Activated naive CD4-positive, alpha-beta T cell treated with anti-CD3 and anti-CD28 coated beads, Interleukin-2, amount 50 U/mL, for 16 hours (primary cell): ENCODE data around the gene TNFSF12.
A peak's percentile ranks its signal among the peaks of the same experiment; 100 is the strongest.

Experiments used
- DNase-seq: peaks from one replicate; pipeline ENCODE4 v3.0.0-alpha.2; 2020

Gene TNFSF12

GRCh38 chr17:7544911-7545310 is 3.9 kb upstream of the TNFSF12 start:
- DNase-seq, result no peak

GRCh38 chr17:7549401-7550055 is 670 bp downstream of the TNFSF12 start:
- DNase-seq, result peak; percentile 50

- DNase-seq, result no peak
Observed at GRCh38 chr17:7550344-7550743, 1.5 kb downstream of the TNFSF12 start.

GRCh38 chr17:7551396-7551795 is 2.5 kb downstream of the TNFSF12 start:
- DNase-seq, result no peak

GRCh38 chr17:7552621-7553051 is 3.8 kb downstream of the TNFSF12 start:
- DNase-seq, result no peak

GRCh38 chr17:7553356-7553755 is 4.5 kb downstream of the TNFSF12 start:
- DNase-seq, result no peak

GRCh38 chr17:7555320-7555948 is 6.6 kb downstream of the TNFSF12 start:
- DNase-seq, result no peak

GRCh38 chr17:7556627-7557026 is 7.8 kb downstream of the TNFSF12 start:
- DNase-seq, result no peak

- no peak for DNase-seq
Observed at GRCh38 chr17:7557147-7557764, 8.4 kb downstream of the TNFSF12 start.

- DNase-seq, result peak; percentile 34
Observed at GRCh38 chr17:7557775-7558543, 9.1 kb downstream of the TNFSF12 start.

- DNase-seq, result no peak
Observed at GRCh38 chr17:7558544-7559319, 9.9 kb downstream of the TNFSF12 start, which contains the start of gene TNFSF13. TSS of gene TNFSF13 (plus strand) at chr17:7558750. CDS start at chr17:7559040, 290 bp downstream.

- no peak for DNase-seq
Observed at GRCh38 chr17:7559320-7560171, 10.7 kb downstream of the TNFSF12 start.

- peak; percentile 68 for DNase-seq
Observed at GRCh38 chr17:7560172-7561027, 11.5 kb downstream of the TNFSF12 start.

- DNase-seq, result peak; percentile 86
Observed at GRCh38 chr17:7561028-7561575, 12.2 kb downstream of the TNFSF12 start.

- DNase-seq, result peak; percentile 92
Observed at GRCh38 chr17:7561589-7562207, 12.8 kb downstream of the TNFSF12 start, which contains the start of gene SENP3. TSS of gene SENP3 (plus strand) at chr17:7561919. CDS start at chr17:7563077, 1,158 bp downstream.

- peak; percentile 39 for DNase-seq
Observed at GRCh38 chr17:7562208-7562605, 13.3 kb downstream of the TNFSF12 start.

- DNase-seq, result no peak
Observed at GRCh38 chr17:7563115-7563869, 14.4 kb downstream of the TNFSF12 start.

- no peak for DNase-seq
Observed at GRCh38 chr17:7569571-7569970, 20.7 kb downstream of the TNFSF12 start.

GRCh38 chr17:7570351-7570750 is 21.5 kb downstream of the TNFSF12 start:
- DNase-seq, result no peak
